Embryonic facial prominence (tissue), 1 donor: ENCODE data around the gene NUP37.
"Not testable (repeated sequence)": the region's sequence is repeated elsewhere in the genome, so short reads cannot be mapped to it uniquely, and the experiment has no call there.

Experiments
- DNase-seq: peaks from one replicate; pipeline ENCODE4 v3.0.0-alpha.2; 2016; ENCODE audit errors: extremely low spot score

Gene NUP37

DNA sequence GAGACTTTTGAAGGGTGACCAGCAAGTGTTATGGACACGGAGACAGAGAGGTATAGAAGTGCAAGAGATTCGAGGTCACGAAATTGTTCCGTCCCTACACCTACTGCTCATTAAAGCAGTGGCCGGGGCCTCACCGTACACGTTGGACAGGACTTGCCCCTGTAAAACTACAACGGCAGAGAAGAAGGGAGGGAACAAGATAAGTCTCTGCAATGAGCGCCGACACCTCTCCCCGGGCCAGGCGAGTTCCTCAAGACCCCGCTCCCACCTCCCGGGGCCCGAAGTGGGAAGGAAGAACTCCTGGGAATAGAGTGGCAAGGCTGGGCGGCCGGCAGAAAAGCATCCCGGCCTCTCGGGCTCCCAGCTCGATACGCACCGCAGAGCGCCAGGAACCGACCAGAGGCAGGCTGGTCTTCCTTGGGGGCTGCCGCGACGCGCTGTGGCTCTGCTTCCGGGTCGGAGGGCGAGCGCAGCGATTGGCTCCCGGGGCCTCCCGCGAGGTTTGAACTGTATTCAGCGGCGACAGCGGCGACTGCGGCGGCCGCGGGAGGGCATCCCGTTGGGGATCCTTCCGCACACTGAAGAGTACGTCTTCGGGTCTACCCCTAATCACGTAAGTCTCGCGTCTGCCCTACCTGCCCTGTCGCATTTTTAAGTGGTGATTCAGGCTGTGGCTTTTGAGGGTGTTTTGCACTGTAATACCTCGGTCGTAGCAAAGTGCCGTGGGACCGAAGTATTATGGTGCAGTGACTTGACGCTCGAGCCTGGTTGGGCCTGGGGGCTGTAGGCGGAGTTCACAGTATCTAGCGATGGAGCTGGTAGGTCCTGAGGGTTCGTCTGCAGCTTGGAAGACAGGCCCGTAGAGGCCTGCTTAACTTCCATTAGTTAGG, at the start of gene NUP37, which contains the start of gene PARPBP:
Gene NUP37 (minus strand): TSS at position 441 of the 890 bp plus-strand sequence. CDS start 1,596 bp downstream, outside the sequence.
Gene PARPBP (plus strand): TSS at position 510 of the 890 bp plus-strand sequence. CDS start 3,706 bp downstream, outside the sequence.
- peak; percentile 65 for DNase-seq

GRCh38 chr12:102167821-102168604, 48.1 kb upstream of the NUP37 start:
- no peak for DNase-seq

DNA sequence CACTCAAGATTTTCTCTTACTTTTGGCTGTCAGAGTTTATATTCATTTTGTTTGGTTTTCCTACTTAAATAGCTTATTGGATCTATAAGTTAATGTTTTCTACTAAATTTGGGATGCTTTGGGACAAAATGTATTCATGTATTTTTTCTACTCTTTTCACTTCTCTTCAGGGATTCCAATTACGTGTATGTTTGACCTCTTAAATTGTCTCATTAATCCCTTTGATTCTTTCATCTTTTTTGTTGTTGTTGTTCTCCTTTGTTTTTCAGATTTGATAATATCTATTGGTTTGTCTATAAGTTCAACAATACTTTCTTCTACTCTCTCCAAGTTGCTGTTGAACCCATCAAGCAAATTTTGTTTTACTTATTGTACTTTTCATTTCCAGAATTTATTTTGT, 43.5 kb upstream of the NUP37 start:
- DNase-seq: no peak

DNA sequence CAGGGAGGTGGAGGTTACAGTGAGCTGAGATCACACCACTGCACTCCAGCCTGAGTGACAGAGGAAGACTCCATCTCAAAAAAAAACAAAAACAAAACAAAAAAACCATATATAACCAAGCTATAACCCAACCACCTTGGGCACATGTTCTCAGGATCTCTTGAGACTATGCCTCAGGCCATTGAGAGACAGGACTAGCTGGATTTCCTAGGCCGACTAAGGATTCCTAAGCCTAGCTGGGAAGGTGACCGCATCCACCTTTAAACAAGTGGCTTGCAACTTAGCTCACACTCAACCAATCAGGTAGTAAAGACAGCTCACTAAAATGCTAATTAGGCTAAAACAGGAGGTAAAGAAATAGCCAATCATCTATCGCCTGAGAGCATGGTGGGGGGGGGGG, 35.3 kb upstream of the NUP37 start:
- not testable (repeated sequence) for DNase-seq

GRCh38 chr12:102147062-102147587, 27.2 kb upstream of the NUP37 start:
- DNase-seq: not testable (repeated sequence)

- no peak for DNase-seq
Observed at GRCh38 chr12:102144221-102144620, 24.3 kb upstream of the NUP37 start.

- not testable (repeated sequence) for DNase-seq
Observed at GRCh38 chr12:102142866-102143373, 23.0 kb upstream of the NUP37 start.

- DNase-seq: not testable (repeated sequence)
Observed at GRCh38 chr12:102137619-102138018, 17.7 kb upstream of the NUP37 start.

- DNase-seq: not testable (repeated sequence)
Observed at GRCh38 chr12:102131442-102131841, 11.5 kb upstream of the NUP37 start.

DNA sequence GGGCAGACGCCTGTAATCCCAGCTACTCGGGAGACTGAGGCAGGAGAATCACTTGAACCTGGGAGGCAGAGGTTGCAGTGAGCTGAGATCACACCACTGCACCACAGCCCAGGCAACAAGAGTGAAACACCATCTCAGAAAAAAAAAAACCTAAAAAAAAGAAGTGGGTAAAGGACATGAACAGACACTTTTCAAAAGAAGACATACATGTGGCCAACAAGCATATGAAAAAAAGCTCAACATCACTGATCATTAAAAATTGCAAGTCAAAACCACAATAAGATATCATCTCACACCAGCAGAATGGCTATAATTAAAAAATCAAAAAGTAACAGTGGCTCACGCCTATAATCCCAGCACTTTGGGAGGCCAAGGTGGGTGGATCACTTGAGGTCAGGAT, 10.8 kb upstream of the NUP37 start:
- not testable (repeated sequence) for DNase-seq

DNA sequence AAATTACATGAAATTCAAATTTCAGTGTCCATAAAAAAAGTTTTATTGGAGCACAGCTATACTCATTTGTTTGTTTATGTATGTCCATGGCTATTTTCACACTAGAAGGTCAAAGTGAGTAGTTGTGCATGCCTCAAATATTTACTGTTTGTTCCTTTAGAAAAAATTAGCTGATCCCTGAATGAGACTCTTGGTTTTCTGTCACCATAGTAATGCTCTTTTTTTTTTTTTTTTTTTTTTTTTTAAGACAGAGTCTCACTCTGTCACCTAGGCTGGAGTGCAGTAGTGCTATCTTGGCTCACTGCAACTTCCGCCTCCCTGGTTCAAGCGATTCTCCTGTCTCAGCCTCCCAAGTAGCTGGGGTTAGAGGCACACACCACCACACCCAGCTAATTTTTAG, 1.4 kb upstream of the NUP37 start:
- DNase-seq: not testable (repeated sequence)

- no peak for DNase-seq
Observed at GRCh38 chr12:102120886-102121285, 972 bp upstream of the NUP37 start.

DNA sequence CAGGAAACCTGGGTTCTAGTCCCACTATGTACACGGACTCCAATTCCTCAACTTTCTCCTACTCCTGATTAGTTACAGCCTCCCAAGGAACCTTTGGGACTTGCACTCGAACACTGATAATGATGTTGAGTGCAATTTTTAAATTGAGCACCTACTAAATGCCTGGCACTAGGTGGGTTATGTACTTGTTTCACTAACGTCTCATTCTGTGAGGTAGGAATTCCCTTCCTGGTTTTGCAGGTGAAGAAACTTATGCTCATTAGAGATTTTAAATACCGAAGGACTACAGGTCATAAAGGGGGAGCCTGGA, 605 bp upstream of the NUP37 start:
- DNase-seq: no peak

DNA sequence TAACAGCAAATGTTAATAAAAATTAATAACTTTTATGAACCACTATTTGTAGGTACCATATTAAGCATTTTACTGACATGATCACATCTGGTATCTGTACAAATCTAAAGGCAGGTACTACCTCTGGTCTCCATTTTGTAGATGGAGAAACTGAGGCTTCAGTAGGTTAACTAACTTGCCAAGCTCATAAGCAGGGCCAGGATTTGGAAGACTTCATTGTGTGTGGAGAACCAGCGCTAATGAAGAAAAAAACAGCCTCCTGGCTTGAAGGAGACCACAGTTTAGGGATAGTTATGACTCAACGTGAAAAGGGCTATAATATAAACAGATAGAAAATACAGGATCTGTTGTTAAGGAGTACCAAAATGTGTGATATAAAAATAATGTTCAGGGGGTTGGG, 1.0 kb downstream of the NUP37 start:
- DNase-seq: no peak

DNA sequence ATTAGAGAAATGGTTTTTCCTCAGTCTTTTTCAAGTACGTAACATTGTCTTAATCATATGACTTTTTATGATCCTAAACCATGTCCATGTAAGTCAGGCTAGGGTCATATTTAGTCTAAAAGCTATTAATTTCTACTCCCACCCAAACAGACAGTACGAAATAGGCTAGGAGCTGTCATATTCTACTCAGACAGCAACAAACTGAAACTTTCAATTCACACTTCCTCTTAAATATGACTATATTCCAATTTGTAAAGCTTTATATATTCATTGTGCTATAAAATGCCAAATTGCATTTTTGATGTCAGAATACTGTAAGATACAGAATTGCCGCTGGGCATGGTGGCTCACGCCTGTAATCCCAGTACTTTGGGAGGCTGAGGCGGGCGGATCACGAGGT, 3.5 kb downstream of the NUP37 start:
- no peak for DNase-seq

GRCh38 chr12:102114212-102114611, 5.7 kb downstream of the NUP37 start:
- no peak for DNase-seq

GRCh38 chr12:102110782-102111181, 9.1 kb downstream of the NUP37 start:
- no peak for DNase-seq

GRCh38 chr12:102107970-102108369, 11.9 kb downstream of the NUP37 start:
- no peak for DNase-seq

- no peak for DNase-seq
Observed at GRCh38 chr12:102106905-102107304, 13.0 kb downstream of the NUP37 start.

DNA sequence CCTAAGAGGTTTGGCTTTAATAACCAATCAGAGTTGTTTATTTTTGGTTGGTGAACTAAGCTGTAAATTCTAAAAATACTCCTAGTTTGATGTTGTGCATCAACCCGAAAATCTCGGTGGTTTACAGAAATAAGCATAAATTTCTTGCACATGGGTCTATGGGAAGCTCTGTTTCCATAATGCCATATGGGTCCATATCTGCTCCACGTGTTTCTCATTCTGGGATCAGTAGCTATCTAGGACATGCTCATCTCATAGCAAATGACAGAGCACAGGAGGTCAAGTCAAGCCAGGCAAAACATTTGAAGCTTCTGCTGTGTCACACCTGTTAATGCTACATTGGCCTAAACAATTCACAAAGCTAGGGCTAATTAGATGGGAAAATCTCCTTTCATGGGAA, 23.1 kb downstream of the NUP37 start:
- DNase-seq: no peak

DNA sequence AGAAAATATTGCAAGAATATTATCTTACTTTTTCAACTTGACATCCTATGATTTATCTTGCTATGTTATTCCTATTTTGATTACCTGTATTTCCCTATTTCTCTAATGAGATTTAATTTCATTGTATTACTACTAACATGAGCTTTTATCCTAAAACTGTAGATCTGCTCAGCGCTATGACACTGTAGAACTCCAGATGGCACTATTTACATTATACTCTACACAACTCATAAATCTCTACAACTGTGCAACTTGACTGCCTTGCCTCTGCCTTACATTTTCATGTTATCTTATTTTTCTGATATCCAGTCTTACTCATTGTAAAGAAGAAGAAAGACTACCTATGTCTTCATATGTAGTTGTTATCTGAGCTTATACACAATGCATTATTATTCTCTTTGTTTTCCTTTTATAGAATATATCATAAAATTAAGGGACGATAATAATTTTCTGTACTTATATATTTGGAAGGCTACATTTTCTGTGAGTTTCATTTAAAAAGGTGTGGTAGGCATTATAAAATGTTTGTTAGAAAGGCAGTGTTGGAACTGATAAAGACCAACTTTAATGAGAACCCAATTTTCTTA, 24.1 kb downstream of the NUP37 start:
- peak; percentile 39 for DNase-seq

- no peak for DNase-seq
Observed at GRCh38 chr12:102093319-102093718, 26.6 kb downstream of the NUP37 start.
